ENCODE measurements around the gene CPLX3. TPM values are rescaled to one million over a fixed set of nuclear protein-coding genes. Genes with fewer than 3 reads are reported as not detected.

CPLX3 gene
- total and polyA plus RNA-seq, 5 donors from 2014 or later: 0.35 TPM; not detected in 4

GRCh38 chr15:74840851-74841775 is 14.7 kb downstream of the CPLX3 start:
- Histone ChIP-seq H3K4me1 (ENCODE audit: control insufficient read depth, insufficient read depth, low read length, poor library complexity, severe bottlenecking) (peaks cover 47% of the 10 kb centered on the region), H3K4me3 (ENCODE audit: low read depth, low read length) (no peak overlapping the region), H3K27me3 (ENCODE audit: control insufficient read depth, insufficient read depth, low read length) (no peaks in the 10 kb centered on the region), H3K27ac (ENCODE audit: insufficient read depth, low read length, poor library complexity, severe bottlenecking) (no peak overlapping the region), H3K36me3 (ENCODE audit: control insufficient read depth, insufficient read depth, low read length) (no peaks in the 10 kb centered on the region), H3K9me3 (ENCODE audit: control insufficient read depth in 2 of 2, low read length in 2 of 2) (no peaks in the 10 kb centered on the region)
- Mint-ChIP-seq H3K27me3 (no peaks in the 10 kb centered on the region), H3K4me3 (peak overlapping the region; percentile 39 to 91 (median 80)), H3K9me3 (no peaks in the 10 kb centered on the region), H3K36me3 (peaks cover 15% of the 10 kb centered on the region), H3K4me1 (peaks cover 5 to 59% (median 32%) of the 10 kb centered on the region in 4 donors), H3K27ac (peak overlapping the region; percentile 45 to 76 (median 61))
- no peak for DNase-seq
- no peak for ATAC-seq (ENCODE audit: low read depth in 2 of 2)

DNA sequence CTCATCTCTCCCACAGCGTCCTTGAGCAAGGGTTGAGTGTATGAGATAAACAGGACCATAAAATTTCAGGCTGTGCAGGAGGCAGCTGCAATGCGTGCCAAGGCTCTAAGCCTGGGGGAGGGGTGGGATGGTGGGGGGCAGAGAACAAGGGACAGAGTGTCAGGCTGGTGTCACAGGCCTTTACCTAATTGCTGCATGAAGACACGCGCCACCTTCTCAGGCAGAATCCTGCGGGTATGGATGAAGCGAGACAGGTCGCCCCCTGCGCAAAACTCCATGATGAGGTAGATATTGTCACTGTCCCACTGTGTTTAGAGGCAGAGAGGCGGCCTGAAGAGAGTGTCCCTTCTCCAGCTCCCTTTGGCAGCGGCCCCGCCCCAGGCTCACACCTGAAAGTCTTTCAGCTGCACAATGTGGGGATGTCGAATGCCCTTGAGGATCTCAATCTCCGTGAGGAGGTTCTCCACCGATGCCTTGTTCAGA is 15.5 kb downstream of the CPLX3 start:
- Histone ChIP-seq H3K4me1 (ENCODE audit: control insufficient read depth, insufficient read depth, low read length, poor library complexity, severe bottlenecking) (peaks cover 48% of the 10 kb centered on the region), H3K27ac (ENCODE audit: insufficient read depth, low read length, poor library complexity, severe bottlenecking) (peak overlapping the region; percentile 79), H3K4me3 (ENCODE audit: low read depth, low read length) (peak overlapping the region; percentile 68), H3K27me3 (ENCODE audit: control insufficient read depth, insufficient read depth, low read length) (no peaks in the 10 kb centered on the region), H3K36me3 (ENCODE audit: control insufficient read depth, insufficient read depth, low read length) (no peaks in the 10 kb centered on the region), H3K9me3 (ENCODE audit: control insufficient read depth in 2 of 2, low read length in 2 of 2) (no peaks in the 10 kb centered on the region)
- Mint-ChIP-seq H3K27ac (peak overlapping the region; percentile 45 to 71 (median 60)), H3K36me3 (peaks cover 15% of the 10 kb centered on the region), H3K9me3 (no peaks in the 10 kb centered on the region), H3K4me1 (peaks cover 5 to 63% (median 35%) of the 10 kb centered on the region in 4 donors), H3K27me3 (no peaks in the 10 kb centered on the region), H3K4me3 (peak overlapping the region; percentile 74 to 91 (median 86))
- ATAC-seq (ENCODE audit: low read depth in 2 of 2) (no peak), DNase-seq (no peak)

GRCh38 chr15:74842581-74843444 is 16.4 kb downstream of the CPLX3 start, which contains the start of gene ULK3:
ULK3 (minus strand) TSS chr15:74843156; CDS start chr15:74843105, 51 bp downstream.
- H3K27ac Mint-ChIP-seq: peak within 1 kb of the TSS; percentile 95 to 99 (median 97)

DNA sequence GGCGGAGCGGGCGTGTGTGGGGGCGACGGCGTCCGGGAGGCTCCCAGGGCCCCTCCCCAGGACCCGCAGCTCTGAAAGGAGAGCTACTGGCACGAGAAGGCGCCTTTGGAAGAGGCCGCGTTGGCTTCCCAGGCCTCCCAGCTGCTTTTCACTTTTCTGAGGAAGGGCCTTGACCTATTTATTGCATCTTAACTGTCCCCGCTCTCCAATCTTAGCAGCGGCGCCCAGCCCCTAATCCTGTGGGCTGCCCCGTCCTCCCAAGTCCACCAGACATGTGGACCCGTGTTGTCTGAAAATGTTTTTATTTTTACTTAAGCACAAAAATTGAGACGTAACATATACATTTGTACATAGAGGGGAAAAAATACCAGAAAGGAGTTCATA is 17.0 kb downstream of the CPLX3 start:
- DNase-seq: no peak
- ATAC-seq (ENCODE audit: low read depth in 2 of 2): no peak
- H3K27ac ChIP-seq (ENCODE audit: insufficient read depth, low read length, poor library complexity, severe bottlenecking): peak overlapping the region; percentile 83
- peak overlapping the region; percentile 55 for H3K4me3 ChIP-seq (ENCODE audit: low read depth, low read length)
- Mint-ChIP-seq H3K36me3 (peaks cover 23% of the 10 kb centered on the region), H3K4me3 (peak overlapping the region; percentile 74 to 92 (median 88)), H3K27me3 (no peaks in the 10 kb centered on the region), H3K27ac (peak overlapping the region; percentile 93 to 99 (median 95)), H3K4me1 (peaks cover 5 to 68% (median 36%) of the 10 kb centered on the region in 4 donors), H3K9me3 (no peaks in the 10 kb centered on the region)
- H3K27me3 ChIP-seq (ENCODE audit: control insufficient read depth, insufficient read depth, low read length): no peaks in the 10 kb centered on the region
- peaks cover 48% of the 10 kb centered on the region for H3K4me1 ChIP-seq (ENCODE audit: control insufficient read depth, insufficient read depth, low read length, poor library complexity, severe bottlenecking)
- no peaks in the 10 kb centered on the region for H3K9me3 ChIP-seq (ENCODE audit: control insufficient read depth in 2 of 2, low read length in 2 of 2)
- H3K36me3 ChIP-seq (ENCODE audit: control insufficient read depth, insufficient read depth, low read length): peaks cover 11% of the 10 kb centered on the region

More at GRCh38 chr15:74842581-74843444, 16.4 kb downstream of the CPLX3 start, which contains the start of gene ULK3:
- peaks cover 48% of the 10 kb centered on the region for H3K4me1 ChIP-seq (ENCODE audit: control insufficient read depth, insufficient read depth, low read length, poor library complexity, severe bottlenecking)
- peaks cover 5% of the 10 kb centered on the region for H3K36me3 ChIP-seq (ENCODE audit: control insufficient read depth, insufficient read depth, low read length)
- Mint-ChIP-seq H3K36me3 (peaks cover 18% of the 10 kb centered on the region), H3K9me3 (no peaks in the 10 kb centered on the region), H3K4me1 (peaks cover 5 to 68% (median 36%) of the 10 kb centered on the region in 4 donors), H3K27me3 (no peaks in the 10 kb centered on the region), H3K4me3 (peak within 1 kb of the TSS; percentile 74 to 92 (median 88))
- H3K4me3 ChIP-seq (ENCODE audit: low read depth, low read length): peak within 1 kb of the TSS; percentile 68
- no peaks in the 10 kb centered on the region for H3K9me3 ChIP-seq (ENCODE audit: control insufficient read depth in 2 of 2, low read length in 2 of 2)
- ATAC-seq (ENCODE audit: low read depth in 2 of 2) (peak; percentile 83 to 88), DNase-seq (peak; percentile 90 to 94 (median 93))
- H3K27ac ChIP-seq (ENCODE audit: insufficient read depth, low read length, poor library complexity, severe bottlenecking): peak within 1 kb of the TSS; percentile 83
- no peaks in the 10 kb centered on the region for H3K27me3 ChIP-seq (ENCODE audit: control insufficient read depth, insufficient read depth, low read length)

DNA sequence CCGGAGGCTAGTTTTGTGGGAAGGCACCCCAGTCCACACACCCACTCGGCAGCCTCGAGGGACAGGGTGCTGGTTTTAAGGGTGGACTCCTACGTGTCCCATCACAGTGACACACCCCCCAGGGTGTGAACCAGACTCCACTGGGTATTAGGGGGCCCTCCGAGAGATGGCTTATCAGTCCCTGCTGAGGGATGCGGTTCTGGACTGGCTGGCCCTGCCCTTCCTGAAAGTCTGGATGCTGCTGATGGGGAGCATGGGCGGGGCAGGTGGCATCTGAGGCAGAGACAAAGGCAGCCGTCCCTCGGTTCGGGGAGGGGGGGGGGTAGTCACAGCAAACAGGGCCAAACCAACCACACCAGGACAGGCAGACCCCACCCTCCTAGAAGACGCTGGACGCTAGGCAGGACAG is 17.5 kb downstream of the CPLX3 start:
- Histone ChIP-seq H3K4me3 (ENCODE audit: low read depth, low read length) (peak overlapping the region; percentile 55), H3K27ac (ENCODE audit: insufficient read depth, low read length, poor library complexity, severe bottlenecking) (peak overlapping the region; percentile 83), H3K27me3 (ENCODE audit: control insufficient read depth, insufficient read depth, low read length) (no peaks in the 10 kb centered on the region), H3K9me3 (ENCODE audit: control insufficient read depth in 2 of 2, low read length in 2 of 2) (no peaks in the 10 kb centered on the region), H3K36me3 (ENCODE audit: control insufficient read depth, insufficient read depth, low read length) (peaks cover 16% of the 10 kb centered on the region), H3K4me1 (ENCODE audit: control insufficient read depth, insufficient read depth, low read length, poor library complexity, severe bottlenecking) (peaks cover 48% of the 10 kb centered on the region)
- no peaks in the 10 kb centered on the region for H3K27me3 Mint-ChIP-seq
- H3K27ac Mint-ChIP-seq: peak overlapping the region; percentile 95 to 99 (median 97)
- DNase-seq (no peak), ATAC-seq (ENCODE audit: low read depth in 2 of 2) (no peak)
- peaks cover 25% of the 10 kb centered on the region for H3K36me3 Mint-ChIP-seq
- H3K4me3 Mint-ChIP-seq: peak overlapping the region; percentile 65 to 92 (median 82)
- peaks cover 5 to 68% (median 36%) of the 10 kb centered on the region in 4 donors for H3K4me1 Mint-ChIP-seq
- no peaks in the 10 kb centered on the region for H3K9me3 Mint-ChIP-seq

GRCh38 chr15:74844319-74845207 is 18.1 kb downstream of the CPLX3 start:
- peak overlapping the region; percentile 95 to 99 (median 97) for H3K27ac Mint-ChIP-seq
- peaks cover 0 to under 1% (median 0%) of the 10 kb centered on the region in 7 donors for H3K9me3 Mint-ChIP-seq
- H3K4me1 ChIP-seq (ENCODE audit: control insufficient read depth, insufficient read depth, low read length, poor library complexity, severe bottlenecking): peaks cover 48% of the 10 kb centered on the region
- H3K36me3 ChIP-seq (ENCODE audit: control insufficient read depth, insufficient read depth, low read length): peaks cover 21% of the 10 kb centered on the region
- H3K4me3 ChIP-seq (ENCODE audit: low read depth, low read length): peak overlapping the region; percentile 57
- H3K4me3 Mint-ChIP-seq: peak overlapping the region; percentile 65 to 91 (median 84)
- peaks cover 5 to 68% (median 36%) of the 10 kb centered on the region in 4 donors for H3K4me1 Mint-ChIP-seq
- no peaks in the 10 kb centered on the region for H3K27me3 Mint-ChIP-seq
- DNase-seq (no peak), ATAC-seq (ENCODE audit: low read depth in 2 of 2) (no peak)
- H3K36me3 Mint-ChIP-seq: peaks cover 26% of the 10 kb centered on the region
- H3K27me3 ChIP-seq (ENCODE audit: control insufficient read depth, insufficient read depth, low read length): no peaks in the 10 kb centered on the region
- no peaks in the 10 kb centered on the region for H3K9me3 ChIP-seq (ENCODE audit: control insufficient read depth in 2 of 2, low read length in 2 of 2)
- peak overlapping the region; percentile 83 for H3K27ac ChIP-seq (ENCODE audit: insufficient read depth, low read length, poor library complexity, severe bottlenecking)
